Smooth muscle cell (in vitro differentiated cells): ENCODE data around the gene MBNL3. TPM values are rescaled to one million over a fixed set of nuclear protein-coding genes. Genes with fewer than 3 reads are reported as not detected.
A peak's percentile ranks its signal among the peaks of the same experiment; 100 is the strongest.

Source experiments
- DNase-seq: peaks from one replicate; lab custom pipeline; 2025; ENCODE audit not compliant: unreplicated experiment; lab: John Stamatoyannopoulos, UW
- H2AFZ ChIP-seq: fragments of 200-600 bp; sonication (generic); 2 replicates; pipeline ENCODE4 v1.6.0; 2016; ENCODE audit warnings: antibody characterized with exemption, low read depth, mild to moderate bottlenecking
- H3F3A ChIP-seq: fragments of 200-600 bp; sonication (generic); 2 replicates; pipeline ENCODE4 v1.6.0; 2017; ENCODE audit warnings: antibody characterized with exemption, low read depth
- H3K27ac ChIP-seq: fragments of 200-600 bp; sonication (generic); 2 replicates; pipeline ENCODE4 v1.5.1; 2016; ENCODE audit warnings: low read depth, mild to moderate bottlenecking
- H3K27me3 ChIP-seq: fragments of 200-600 bp; sonication (generic); 2 replicates; pipeline ENCODE4 v1.6.1; 2016; ENCODE audit warnings: low read depth, mild to moderate bottlenecking
- H3K36me3 ChIP-seq: fragments of 200-600 bp; sonication (generic); 2 replicates; pipeline ENCODE4 v1.5.1; 2016; ENCODE audit warnings: low read depth
- H3K4me1 ChIP-seq: fragments of 200-600 bp; sonication (generic); 2 replicates; pipeline ENCODE4 v1.5.1; 2016; ENCODE audit warnings: low read depth
- H3K4me2 ChIP-seq: fragments of 200-600 bp; sonication (generic); 2 replicates; pipeline ENCODE4 v1.6.0; 2016; ENCODE audit warnings: mild to moderate bottlenecking
- H3K4me3 ChIP-seq: fragments of 200-600 bp; sonication (generic); 2 replicates; pipeline ENCODE4 v1.5.1; 2016; ENCODE audit warnings: mild to moderate bottlenecking
- H3K79me2 ChIP-seq: fragments of 200-600 bp; sonication (generic); 2 replicates; pipeline ENCODE4 v1.6.0; 2016; ENCODE audit warnings: low read depth, mild to moderate bottlenecking
- H3K9ac ChIP-seq: fragments of 200-600 bp; sonication (generic); 2 replicates; pipeline ENCODE4 v1.6.0; 2016; ENCODE audit warnings: low read depth
- H3K9me3 ChIP-seq: fragments of 200-600 bp; sonication (generic); replicated peaks from 2 replicates; pipeline ENCODE4 v1.5.1; 2016; ENCODE audit warnings: low read depth
- H4K20me1 ChIP-seq: fragments of 200-600 bp; sonication (generic); 2 replicates; pipeline ENCODE4 v1.6.0; 2016; ENCODE audit warnings: low read depth
- WGBS: methylation state at CpG from one replicate; pipeline ENCODE4 v1.1.7; 2016; ENCODE audit warnings: low lambda C conversion rate; 5-methylcytosine and 5-hydroxymethylcytosine counted together
- polyA plus RNA-seq: library from polyadenylated mRNA; unstranded; fragments of >200 nt; fragmentation: Nextera tagmentation; extraction: Ambion mirVana; gene quantifications from 2 replicates; pipeline ENCODE4 v1.2.1, GENCODE V29; 2016
- total RNA-seq: library from RNA; depleted of rRNA; stranded (reverse); fragments of >200 nt; gene quantifications from 2 replicates; pipeline ENCODE4 v1.2.3, GENCODE V29; 2014
- TF ChIP-seq, protein P1 (sequence below): fragments of 200-600 bp; sonication (generic); IDR thresholded peaks from 2 replicates; pipeline ENCODE4 v1.5.1; 2017; ENCODE audit warnings: borderline replicate concordance, mild to moderate bottlenecking, antibody characterized with exemption; ENCODE audit not compliant: insufficient read depth, poor library complexity, severe bottlenecking

MBNL3 gene
- total and polyA plus RNA-seq, 2 experiments from 2014 or later: 15.7 to 49.0 TPM

DNA sequence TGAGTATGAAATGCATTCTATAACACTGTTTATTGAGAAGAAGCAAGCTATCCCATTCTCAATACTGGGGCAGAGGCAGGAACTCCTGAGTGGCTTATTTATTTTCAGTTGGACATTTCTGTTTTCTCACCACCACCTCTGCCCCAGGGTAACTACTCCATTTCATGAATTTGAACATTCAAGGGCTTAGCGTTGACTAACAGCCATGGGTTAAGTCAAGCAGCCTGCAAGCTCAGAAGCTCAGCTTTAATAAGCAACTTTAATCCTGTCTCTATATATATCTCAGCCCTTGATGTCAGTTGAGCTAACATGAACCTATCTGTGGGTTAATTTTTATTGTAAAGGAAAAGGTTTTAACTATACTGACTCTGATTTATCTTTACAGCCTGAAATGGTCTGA, 93.8 kb downstream of the MBNL3 start:
- Histone ChIP-seq H3K79me2 (no peaks in the 10 kb centered on the region), H3K9me3 (no peaks in the 10 kb centered on the region), H4K20me1 (no peaks in the 10 kb centered on the region), H3K4me1 (no peaks in the 10 kb centered on the region), H2AFZ (no peak overlapping the region), H3K4me2 (peak overlapping the region; percentile 71), H3K9ac (no peak overlapping the region), H3K27me3 (no peaks in the 10 kb centered on the region), H3F3A (no peaks in the 10 kb centered on the region), H3K36me3 (no peaks in the 10 kb centered on the region), H3K4me3 (no peak overlapping the region), H3K27ac (peak overlapping the region; percentile 91)
- TF ChIP-seq, protein P1, sequence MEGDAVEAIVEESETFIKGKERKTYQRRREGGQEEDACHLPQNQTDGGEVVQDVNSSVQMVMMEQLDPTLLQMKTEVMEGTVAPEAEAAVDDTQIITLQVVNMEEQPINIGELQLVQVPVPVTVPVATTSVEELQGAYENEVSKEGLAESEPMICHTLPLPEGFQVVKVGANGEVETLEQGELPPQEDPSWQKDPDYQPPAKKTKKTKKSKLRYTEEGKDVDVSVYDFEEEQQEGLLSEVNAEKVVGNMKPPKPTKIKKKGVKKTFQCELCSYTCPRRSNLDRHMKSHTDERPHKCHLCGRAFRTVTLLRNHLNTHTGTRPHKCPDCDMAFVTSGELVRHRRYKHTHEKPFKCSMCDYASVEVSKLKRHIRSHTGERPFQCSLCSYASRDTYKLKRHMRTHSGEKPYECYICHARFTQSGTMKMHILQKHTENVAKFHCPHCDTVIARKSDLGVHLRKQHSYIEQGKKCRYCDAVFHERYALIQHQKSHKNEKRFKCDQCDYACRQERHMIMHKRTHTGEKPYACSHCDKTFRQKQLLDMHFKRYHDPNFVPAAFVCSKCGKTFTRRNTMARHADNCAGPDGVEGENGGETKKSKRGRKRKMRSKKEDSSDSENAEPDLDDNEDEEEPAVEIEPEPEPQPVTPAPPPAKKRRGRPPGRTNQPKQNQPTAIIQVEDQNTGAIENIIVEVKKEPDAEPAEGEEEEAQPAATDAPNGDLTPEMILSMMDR: no peak
- 24% methylated on average over 1 of the region's 1 CpG for WGBS
- DNase-seq: no peak

DNA sequence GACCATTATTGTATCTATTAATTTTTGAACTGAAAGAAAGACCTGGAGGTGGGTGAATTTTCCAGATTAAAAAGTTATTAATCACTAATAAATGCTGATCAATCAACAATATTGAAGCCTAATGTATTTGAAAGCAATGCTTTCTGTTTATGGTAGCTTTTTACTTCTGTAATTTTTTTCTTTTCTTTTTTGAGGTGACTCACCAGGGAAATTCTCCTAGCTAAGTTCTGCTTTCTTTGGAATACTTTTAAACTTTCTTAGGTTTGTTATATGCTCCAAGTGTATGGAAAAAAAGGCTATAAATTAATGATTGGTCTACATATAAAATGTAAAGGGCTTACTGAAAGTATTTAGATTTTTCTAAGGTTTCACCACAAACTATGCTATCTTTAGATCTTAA, 94.2 kb downstream of the MBNL3 start:
- no peaks in the 10 kb centered on the region for H3K36me3 ChIP-seq
- TF ChIP-seq, protein P1: no peak
- H2AFZ ChIP-seq: no peak overlapping the region
- H3K27me3 ChIP-seq: no peaks in the 10 kb centered on the region
- H3K9ac ChIP-seq: peak overlapping the region; percentile 57
- H3K9me3 ChIP-seq: no peaks in the 10 kb centered on the region
- peak overlapping the region; percentile 71 for H3K4me2 ChIP-seq
- H4K20me1 ChIP-seq: no peaks in the 10 kb centered on the region
- no peaks in the 10 kb centered on the region for H3F3A ChIP-seq
- no peaks in the 10 kb centered on the region for H3K79me2 ChIP-seq
- H3K27ac ChIP-seq: peak overlapping the region; percentile 91
- no peaks in the 10 kb centered on the region for H3K4me1 ChIP-seq
- no peak for DNase-seq
- H3K4me3 ChIP-seq: no peak overlapping the region

DNA sequence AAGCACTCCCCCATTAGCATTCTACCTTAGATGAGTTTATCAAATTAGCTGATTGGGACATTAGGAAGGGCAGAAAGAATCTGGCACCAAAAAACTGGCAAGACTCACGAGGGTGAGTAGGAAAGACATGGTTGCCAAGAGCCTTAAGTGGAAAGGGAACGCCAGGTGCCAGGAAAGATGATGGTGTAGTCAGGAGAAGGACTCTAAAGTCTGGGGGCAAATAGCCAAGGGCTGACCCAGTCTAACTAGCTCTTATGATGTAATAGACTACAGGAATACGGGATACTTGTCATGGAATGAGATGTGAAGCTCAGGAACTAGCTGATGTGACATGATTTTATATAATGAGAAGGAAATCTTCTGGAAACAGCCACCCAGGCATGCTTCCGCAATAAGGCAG, 94.8 kb downstream of the MBNL3 start:
- no peak for DNase-seq
- peak overlapping the region; percentile 91 for H3K27ac ChIP-seq
- WGBS: 46% methylated on average over 4 of the region's 4 CpGs
- peak overlapping the region; percentile 57 for H3K9ac ChIP-seq
- no peaks in the 10 kb centered on the region for H3K4me1 ChIP-seq
- no peaks in the 10 kb centered on the region for H3K27me3 ChIP-seq
- no peaks in the 10 kb centered on the region for H3K79me2 ChIP-seq
- no peaks in the 10 kb centered on the region for H3K36me3 ChIP-seq
- no peaks in the 10 kb centered on the region for H3K9me3 ChIP-seq
- TF ChIP-seq, protein P1: no peak
- no peak overlapping the region for H2AFZ ChIP-seq
- H3K4me2 ChIP-seq: peak overlapping the region; percentile 71
- no peak overlapping the region for H3K4me3 ChIP-seq
- no peaks in the 10 kb centered on the region for H3F3A ChIP-seq
- no peaks in the 10 kb centered on the region for H4K20me1 ChIP-seq

DNA sequence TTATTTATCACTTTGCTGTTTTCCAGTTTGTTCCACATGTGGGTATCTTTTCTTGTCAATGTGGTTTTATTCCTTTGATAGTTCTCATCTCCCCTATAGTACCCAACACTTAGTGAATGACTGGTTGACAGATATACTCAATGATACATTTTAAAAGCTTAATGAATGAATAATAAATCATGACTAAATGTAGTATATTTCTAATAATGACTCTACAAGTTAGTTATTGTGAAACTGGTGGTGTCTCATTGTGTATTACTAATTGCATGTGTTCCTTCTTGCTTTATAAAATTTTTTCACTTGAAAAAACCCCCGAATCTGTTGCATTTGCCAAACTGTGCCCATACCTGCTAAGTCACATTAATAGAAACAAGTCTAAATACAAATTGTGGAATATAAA, 95.4 kb downstream of the MBNL3 start:
- 76% methylated on average over 1 of the region's 1 CpG for WGBS
- Histone ChIP-seq H3K79me2 (no peaks in the 10 kb centered on the region), H3K9me3 (no peaks in the 10 kb centered on the region), H3F3A (no peaks in the 10 kb centered on the region), H2AFZ (no peak overlapping the region), H3K4me1 (no peaks in the 10 kb centered on the region), H3K4me3 (no peak overlapping the region), H4K20me1 (no peaks in the 10 kb centered on the region), H3K4me2 (peak overlapping the region; percentile 71), H3K36me3 (no peaks in the 10 kb centered on the region), H3K27ac (peak overlapping the region; percentile 91), H3K27me3 (no peaks in the 10 kb centered on the region), H3K9ac (no peak overlapping the region)
- DNase-seq: no peak
- TF ChIP-seq, protein P1: no peak
